ENCODE data around the gene ACBD6.

ACBD6 gene

GRCh38 chr1:180312926-180313325, 189.5 kb downstream of the ACBD6 start:
- Histone ChIP-seq H3K4me3 (no peak overlapping the region), H3K27ac (no peak overlapping the region)

- no peak overlapping the region for H3K4me3 ChIP-seq
- H3K27ac ChIP-seq, result no peak overlapping the region
These were observed 191.2 kb downstream of the ACBD6 start for GRCh38 chr1:180311011-180311730.

GRCh38 chr1:180310095-180310494, 192.3 kb downstream of the ACBD6 start:
- no peak overlapping the region for H3K27ac ChIP-seq
- H3K4me3 ChIP-seq, result no peak overlapping the region

- no peak overlapping the region for H3K27ac ChIP-seq
These were observed 193.0 kb downstream of the ACBD6 start for GRCh38 chr1:180309338-180309737.

GRCh38 chr1:180301135-180301742, 201.1 kb downstream of the ACBD6 start:
- H3K4me3 ChIP-seq, result no peak overlapping the region
- no peak overlapping the region for H3K27ac ChIP-seq

More at GRCh38 chr1:180309338-180309737, 193.0 kb downstream of the ACBD6 start:
- H3K4me3 ChIP-seq, result no peak overlapping the region

- H3K27ac ChIP-seq, result no peak overlapping the region
- no peak overlapping the region for H3K4me3 ChIP-seq
These were observed 202.7 kb downstream of the ACBD6 start for GRCh38 chr1:180299479-180300221.

- H3K27ac ChIP-seq, result no peak overlapping the region
- H3K4me3 ChIP-seq, result no peak overlapping the region
These were observed 206.4 kb downstream of the ACBD6 start for GRCh38 chr1:180295999-180296398.

GRCh38 chr1:180294711-180295110, 207.7 kb downstream of the ACBD6 start:
- no peak overlapping the region for H3K27ac ChIP-seq

GRCh38 chr1:180291004-180291403, 211.4 kb downstream of the ACBD6 start:
- no peak overlapping the region for H3K4me3 ChIP-seq
- no peak overlapping the region for H3K27ac ChIP-seq

More at GRCh38 chr1:180294711-180295110, 207.7 kb downstream of the ACBD6 start:
- no peak overlapping the region for H3K4me3 ChIP-seq

GRCh38 chr1:180290265-180291001, 211.9 kb downstream of the ACBD6 start:
- no peak overlapping the region for H3K4me3 ChIP-seq
- no peak overlapping the region for H3K27ac ChIP-seq

GRCh38 chr1:180288940-180289339, 213.4 kb downstream of the ACBD6 start:
- no peak overlapping the region for H3K4me3 ChIP-seq
- peak overlapping the region in 1 of 21 experiments; percentile 10 for H3K27ac ChIP-seq

- Histone ChIP-seq H3K27ac (peak overlapping the region in 5 of 21 experiments; percentile 10 to 68 (median 30)), H3K4me3 (no peak overlapping the region)
These were observed 214.2 kb downstream of the ACBD6 start for GRCh38 chr1:180287988-180288705.

- H3K27ac ChIP-seq, result no peak overlapping the region
- no peak overlapping the region for H3K4me3 ChIP-seq
These were observed 216.0 kb downstream of the ACBD6 start for GRCh38 chr1:180286417-180286816.

GRCh38 chr1:180283098-180283497, 219.3 kb downstream of the ACBD6 start:
- Histone ChIP-seq H3K27ac (no peak overlapping the region), H3K4me3 (no peak overlapping the region)

GRCh38 chr1:180282401-180283044, 219.9 kb downstream of the ACBD6 start:
- Histone ChIP-seq H3K4me3 (no peak overlapping the region), H3K27ac (no peak overlapping the region)

- no peak overlapping the region for H3K4me3 ChIP-seq
These were observed 220.9 kb downstream of the ACBD6 start for GRCh38 chr1:180281490-180281889.

GRCh38 chr1:180280617-180281016, 221.8 kb downstream of the ACBD6 start:
- Histone ChIP-seq H3K4me3 (no peak overlapping the region), H3K27ac (peak overlapping the region in 1 of 21 experiments; percentile 33)

More at GRCh38 chr1:180281490-180281889, 220.9 kb downstream of the ACBD6 start:
- peak overlapping the region in 1 of 21 experiments; percentile 33 for H3K27ac ChIP-seq

- Histone ChIP-seq H3K27ac (peak overlapping the region in 2 of 21 experiments; percentile 7 to 54), H3K4me3 (no peak overlapping the region)
These were observed 222.7 kb downstream of the ACBD6 start for GRCh38 chr1:180279651-180280050.

All from skin epidermis (tissue), 12 donors.